Left lung (tissue), 10 donors: ENCODE data around the gene ST7. TPM values are rescaled to one million over a fixed set of nuclear protein-coding genes. Genes with fewer than 3 reads are reported as not detected.

Experiments
- ATAC-seq: fragments of 200-7000 bp; cut with Tn5 transposase; one replicate; pipeline ENCODE4 v1.9.1; 2020; ENCODE audit warnings: moderate library complexity
- DNase-seq, 4 donors: peaks; one replicate each; pipeline ENCODE4 v3.0.0-alpha.2; 2013 to 2020
- H3K27ac ChIP-seq, 2 donors: fragments of 200-600 bp; sonication (generic) in 1 of 2; one replicate each; pipeline versions ENCODE4 v1.5.0 to v1.8.0; 2020 to 2021
- H3K27me3 ChIP-seq, 2 donors: fragments of 200-600 bp; sonication (generic) in 1 of 2; one replicate each; pipeline versions ENCODE4 v1.5.0 to v1.8.0; 2020 to 2021
- H3K36me3 ChIP-seq, 2 donors: fragments of 200-600 bp; sonication (generic) in 1 of 2; one replicate each; pipeline versions ENCODE4 v1.5.0 to v1.8.0; 2020 to 2021
- H3K4me1 ChIP-seq, 2 donors: fragments of 200-600 bp; one replicate each; pipeline ENCODE4 v1.8.0; 2021
- H3K4me3 ChIP-seq, 2 donors: fragments of 200-600 bp; sonication (generic) in 1 of 2; one replicate each; pipeline versions ENCODE4 v1.5.0 to v1.8.0; 2020 to 2021; ENCODE audit warnings: mild to moderate bottlenecking in 1 of 2
- H3K9me3 ChIP-seq, 2 donors: fragments of 200-600 bp; sonication (generic) in 1 of 2; one replicate each; pipeline versions ENCODE4 v1.5.0 to v1.8.0; 2020 to 2021
- CTCF ChIP-seq, 2 donors: fragments of 200-600 bp; sonication (generic) in 1 of 2; IDR thresholded peaks; one replicate each; pipeline versions ENCODE4 v1.5.0 to v1.8.0; 2021; ENCODE audit warnings: antibody characterized with exemption in 2 of 2
- intact Hi-C, 2 donors: fragments of 100-400 bp; cut with DNase I; formaldehyde crosslinking; loops; one replicate each; pipeline versions ENCODE4 v1.11.2 to v1.14.2; 2022
- polyA plus RNA-seq, 6 donors: library from polyadenylated mRNA; unstranded; fragments of 120-200 nt; gene quantifications; one replicate each; pipeline ENCODE4 v1.2.1, GENCODE V29; 2013; ENCODE audit not compliant: insufficient read length in 6 of 6
- total RNA-seq, 2 donors: library from RNA; stranded (reverse); fragmentation: NEBNext Ultra II Directional; extraction: Animal tissue kit (Norgen Biotek cat#: 25700); gene quantifications; one replicate each; pipeline ENCODE4 v1.2.1, GENCODE V29; 2021
- donor health status: DM: no; HTN: yes; CAD: no.
- donor health status: DM: no; HTN: no; CAD: no.

ST7 gene
- total and polyA plus RNA-seq, 8 donors: 36.3 to 60.6 (median 48.4) TPM

DNA sequence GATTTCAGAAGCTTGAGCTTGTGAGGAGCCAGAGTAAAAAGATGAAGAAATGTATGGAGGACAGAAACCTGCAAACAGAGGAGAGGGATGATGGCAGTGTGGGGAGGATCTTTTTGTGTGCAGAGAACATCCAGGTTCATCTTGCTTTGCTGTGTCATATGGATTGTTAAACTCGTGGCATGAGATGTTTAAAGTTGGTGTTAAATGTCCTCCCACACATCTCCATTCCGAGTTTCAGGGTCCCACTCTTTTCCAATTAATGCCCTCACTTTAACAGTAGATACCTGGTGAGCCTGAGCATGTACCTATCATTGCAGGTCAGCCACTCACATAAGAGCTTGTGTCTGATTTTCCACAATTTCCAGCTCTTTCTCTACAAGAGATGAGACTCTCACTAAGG lies 147.7 kb downstream of the ST7 start:
- Histone ChIP-seq H3K36me3 (no peaks in the 10 kb centered on the region), H3K4me1 (no peaks in the 10 kb centered on the region), H3K27ac (no peak overlapping the region), H3K4me3 (no peak overlapping the region), H3K9me3 (no peaks in the 10 kb centered on the region), H3K27me3 (no peaks in the 10 kb centered on the region)
- no peak for TF ChIP-seq CTCF (IDR thresholded peaks at IDR 0.05)
- no peak for ATAC-seq
- intact Hi-C loops: no loop called here
- no peak for DNase-seq

- intact Hi-C loops: no loop called here
- Histone ChIP-seq H3K4me3 (no peak overlapping the region), H3K9me3 (peaks cover 0 to 3% of the 10 kb centered on the region in 2 donors), H3K27me3 (no peaks in the 10 kb centered on the region), H3K27ac (no peak overlapping the region), H3K4me1 (no peaks in the 10 kb centered on the region), H3K36me3 (no peaks in the 10 kb centered on the region)
- DNase-seq (no peak), ATAC-seq (no peak)
- TF ChIP-seq CTCF (IDR thresholded peaks at IDR 0.05): no peak
These were observed 157.4 kb downstream of the ST7 start for GRCh38 chr7:117110480-117111315.

GRCh38 chr7:117111535-117111934 lies 158.2 kb downstream of the ST7 start:
- intact Hi-C loops: no loop called here
- peaks cover 0 to 3% of the 10 kb centered on the region in 2 donors for H3K9me3 ChIP-seq
- no peak for TF ChIP-seq CTCF (IDR thresholded peaks at IDR 0.05)
- DNase-seq (no peak), ATAC-seq (no peak)
- no peaks in the 10 kb centered on the region for H3K4me1 ChIP-seq
- H3K27ac ChIP-seq: no peak overlapping the region
- H3K27me3 ChIP-seq: no peaks in the 10 kb centered on the region
- no peak overlapping the region for H3K4me3 ChIP-seq
- no peaks in the 10 kb centered on the region for H3K36me3 ChIP-seq

DNA sequence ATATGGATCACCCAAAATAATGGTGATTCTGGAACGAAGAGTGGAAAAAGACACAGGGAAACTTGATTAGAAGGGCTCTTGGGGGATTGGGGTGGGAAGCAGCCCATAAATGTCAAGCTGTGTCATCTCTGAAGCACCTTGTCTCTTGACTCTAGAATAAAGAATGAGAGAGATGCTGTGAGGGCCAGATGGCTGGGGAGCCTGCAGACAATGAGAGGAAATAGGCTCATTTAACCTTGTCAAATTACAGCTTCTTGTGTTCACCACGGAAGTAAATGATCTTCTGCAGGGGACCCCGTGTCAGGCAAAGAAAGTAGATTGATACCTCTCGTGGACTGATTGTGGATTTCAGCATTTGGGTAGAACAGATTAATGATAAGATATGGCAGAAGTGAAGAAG lies 159.3 kb downstream of the ST7 start:
- Histone ChIP-seq H3K4me1 (no peaks in the 10 kb centered on the region), H3K27ac (no peak overlapping the region), H3K4me3 (no peak overlapping the region), H3K36me3 (no peaks in the 10 kb centered on the region), H3K9me3 (peaks cover 0 to 3% of the 10 kb centered on the region in 2 donors), H3K27me3 (no peaks in the 10 kb centered on the region)
- no peak for TF ChIP-seq CTCF (IDR thresholded peaks at IDR 0.05)
- intact Hi-C loops: no loop called here
- ATAC-seq (no peak), DNase-seq (no peak)

GRCh38 chr7:117113871-117114270 lies 160.6 kb downstream of the ST7 start:
- Histone ChIP-seq H3K36me3 (no peaks in the 10 kb centered on the region), H3K4me3 (no peak overlapping the region), H3K4me1 (peaks cover 0 to 5% of the 10 kb centered on the region in 2 donors), H3K27me3 (no peaks in the 10 kb centered on the region), H3K9me3 (no peaks in the 10 kb centered on the region), H3K27ac (no peak overlapping the region)
- no peak for TF ChIP-seq CTCF (IDR thresholded peaks at IDR 0.05)
- ATAC-seq (no peak), DNase-seq (no peak)
- intact Hi-C loops: no loop called here
